ENCODE measurements around the gene EEFSEC. TPM values are rescaled to one million over a fixed set of nuclear protein-coding genes. Genes with fewer than 3 reads are reported as not detected.

EEFSEC gene
- total RNA-seq, 1 donor from 2014 or later: 0.92 TPM

- Mint-ChIP-seq H3K27me3 (ENCODE audit: insufficient read depth, low read depth) (peaks cover 20% of the 10 kb centered on the region), H3K9me3 (no peaks in the 10 kb centered on the region), H3K4me1 (no peaks in the 10 kb centered on the region), H3K27ac (no peak overlapping the region), H3K4me3 (no peak overlapping the region), H3K36me3 (no peaks in the 10 kb centered on the region)
- Histone ChIP-seq H3K9ac (no peak overlapping the region), H3K27me3 (peaks cover 20% of the 10 kb centered on the region), H3K27ac (no peak overlapping the region), H3K9me3 (ENCODE audit: low read depth) (no peaks in the 10 kb centered on the region), H3K79me2 (ENCODE audit: low read depth) (no peaks in the 10 kb centered on the region), H3K4me3 (no peak overlapping the region), H3K36me3 (no peaks in the 10 kb centered on the region), H4K20me1 (ENCODE audit: low read depth) (no peaks in the 10 kb centered on the region), H3K4me1 (no peaks in the 10 kb centered on the region), H3K4me2 (no peak overlapping the region), H3F3A (ENCODE audit: low read depth) (no peaks in the 10 kb centered on the region), H2AFZ (replicated peaks) (no peak overlapping the region)
- TF ChIP-seq EZH2 (IDR thresholded peaks at IDR 0.05): no peak
- no peak for TF ChIP-seq EZH2phosphoT487 (IDR thresholded peaks at IDR 0.05)
- TF ChIP-seq CTCF (IDR thresholded peaks at IDR 0.05): no peak
- no peak for DNase-seq (ENCODE audit: low spot score)
Observed at GRCh38 chr3:128143496-128143895, 9.8 kb upstream of the EEFSEC start.

GRCh38 chr3:128144512-128145187 is 8.6 kb upstream of the EEFSEC start:
- no peak for DNase-seq (ENCODE audit: low spot score)
- no peak overlapping the region for H2AFZ ChIP-seq (replicated peaks)
- no peaks in the 10 kb centered on the region for H3K9me3 Mint-ChIP-seq

GRCh38 chr3:128145279-128145678 is 8.0 kb upstream of the EEFSEC start:
- Histone ChIP-seq H3K4me1 (no peaks in the 10 kb centered on the region), H3K27me3 (peaks cover 26% of the 10 kb centered on the region), H3F3A (ENCODE audit: low read depth) (peaks cover 4% of the 10 kb centered on the region), H3K36me3 (no peaks in the 10 kb centered on the region), H3K79me2 (ENCODE audit: low read depth) (no peaks in the 10 kb centered on the region), H2AFZ (replicated peaks) (no peak overlapping the region), H3K4me2 (no peak overlapping the region), H4K20me1 (ENCODE audit: low read depth) (no peaks in the 10 kb centered on the region), H3K9ac (no peak overlapping the region), H3K9me3 (ENCODE audit: low read depth) (no peaks in the 10 kb centered on the region), H3K27ac (no peak overlapping the region), H3K4me3 (no peak overlapping the region)
- Mint-ChIP-seq H3K4me1 (no peaks in the 10 kb centered on the region), H3K4me3 (no peak overlapping the region), H3K36me3 (no peaks in the 10 kb centered on the region), H3K9me3 (no peaks in the 10 kb centered on the region), H3K27ac (no peak overlapping the region), H3K27me3 (ENCODE audit: insufficient read depth, low read depth) (peaks cover 18% of the 10 kb centered on the region)
- TF ChIP-seq EZH2phosphoT487 (IDR thresholded peaks at IDR 0.05) (no peak), EZH2 (IDR thresholded peaks at IDR 0.05) (no peak), CTCF (IDR thresholded peaks at IDR 0.05) (no peak)
- no peak for DNase-seq (ENCODE audit: low spot score)

More at GRCh38 chr3:128144512-128145187, 8.6 kb upstream of the EEFSEC start:
- Histone ChIP-seq H3K9me3 (ENCODE audit: low read depth) (no peaks in the 10 kb centered on the region), H3K4me1 (no peaks in the 10 kb centered on the region), H3K27ac (no peak overlapping the region), H3K79me2 (ENCODE audit: low read depth) (no peaks in the 10 kb centered on the region), H3K4me3 (no peak overlapping the region), H3K4me2 (no peak overlapping the region), H3F3A (ENCODE audit: low read depth) (no peaks in the 10 kb centered on the region), H3K36me3 (no peaks in the 10 kb centered on the region), H3K27me3 (peaks cover 20% of the 10 kb centered on the region), H4K20me1 (ENCODE audit: low read depth) (no peaks in the 10 kb centered on the region), H3K9ac (no peak overlapping the region)
- Mint-ChIP-seq H3K27ac (no peak overlapping the region), H3K4me1 (no peaks in the 10 kb centered on the region), H3K36me3 (no peaks in the 10 kb centered on the region), H3K27me3 (ENCODE audit: insufficient read depth, low read depth) (peaks cover 18% of the 10 kb centered on the region), H3K4me3 (no peak overlapping the region)
- TF ChIP-seq EZH2 (IDR thresholded peaks at IDR 0.05) (no peak), EZH2phosphoT487 (IDR thresholded peaks at IDR 0.05) (no peak), CTCF (IDR thresholded peaks at IDR 0.05) (no peak)
